PC-3 (cell line): Measurements from ENCODE around the gene PPP1R13B. TPM values are rescaled to one million over a fixed set of nuclear protein-coding genes. Genes with fewer than 3 reads are reported as not detected.

Source experiments
- ATAC-seq: fragments of 200-7000 bp; cut with Tn5 transposase; 2 replicates; pipeline ENCODE4 v1.9.1; 2020; ENCODE audit warnings: mild to moderate bottlenecking, moderate library complexity
- BruUV-seq: library from RNA; stranded (reverse); fragments of 400-500 nt; replicated peaks from 2 replicates; lab custom pipeline; 2021; lab: Mats Ljungman, UMichigan
- CTCF ChIA-PET: fragments of 300-600 bp; sonication (Branson Sonifier 250); formaldehyde crosslinking; loops from one replicate; lab custom pipeline; 2022; ENCODE audit warnings: antibody characterized with exemption; lab: Charles Lee
- POLR2A ChIA-PET: fragments of 300-600 bp; sonication (Branson Sonifier 250); formaldehyde crosslinking; loops from one replicate; lab custom pipeline; 2022; ENCODE audit warnings: antibody characterized with exemption; ENCODE audit not compliant: unreplicated experiment; lab: Charles Lee
- DNase-seq: peaks from one replicate; pipeline ENCODE4 v3.0.0-alpha.2; 2015
- H2AFZ ChIP-seq: fragments of 300-600 bp; sonication (generic); 2 replicates; pipeline ENCODE4 v1.6.0; 2016; ENCODE audit warnings: antibody characterized with exemption, low read length
- H3F3A ChIP-seq: fragments of 300-600 bp; sonication (generic); one replicate; pipeline ENCODE4 v1.6.0; 2017; ENCODE audit warnings: antibody characterized with exemption, low read length, control low read depth, mild to moderate bottlenecking; ENCODE audit not compliant: unreplicated experiment
- H3K27ac ChIP-seq: fragments of 300-600 bp; sonication (generic); 2 replicates; pipeline ENCODE4 v1.5.1; 2016; ENCODE audit warnings: mild to moderate bottlenecking, low read length
- H3K27me3 ChIP-seq: fragments of 300-600 bp; sonication (generic); 2 replicates; pipeline ENCODE4 v1.6.1; 2016; ENCODE audit warnings: low read length, mixed read lengths
- H3K36me3 ChIP-seq: fragments of 300-600 bp; sonication (generic); 2 replicates; pipeline ENCODE4 v1.6.1; 2016; ENCODE audit warnings: low read depth, mixed run types, low read length, mixed read lengths
- H3K4me1 ChIP-seq: fragments of 300-600 bp; sonication (generic); 2 replicates; pipeline ENCODE4 v1.5.1; 2016; ENCODE audit warnings: low read length; ENCODE audit not compliant: insufficient read depth
- H3K4me2 ChIP-seq: fragments of 300-600 bp; sonication (generic); 2 replicates; pipeline ENCODE4 v1.6.0; 2016; ENCODE audit warnings: low read length
- H3K4me3 ChIP-seq: fragments of 300-600 bp; sonication (generic); 2 replicates; pipeline ENCODE4 v1.5.1; 2016; ENCODE audit warnings: mild to moderate bottlenecking, low read length, mixed read lengths
- H3K79me2 ChIP-seq: fragments of 300-600 bp; sonication (generic); 2 replicates; pipeline ENCODE4 v1.6.1; 2017; ENCODE audit warnings: low read length, mixed read lengths
- H3K9ac ChIP-seq: fragments of 300-600 bp; sonication (generic); 2 replicates; pipeline ENCODE4 v1.6.0; 2016; ENCODE audit warnings: mild to moderate bottlenecking, low read length
- H3K9me2 ChIP-seq: fragments of 300-600 bp; sonication (generic); replicated peaks from 2 replicates; pipeline ENCODE4 v1.6.1; 2016; ENCODE audit warnings: mixed run types, low read length, mixed read lengths
- H3K9me3 ChIP-seq: fragments of 300-600 bp; sonication (generic); 2 replicates; pipeline ENCODE4 v1.6.1; 2016; ENCODE audit warnings: low read length, mixed read lengths
- H4K20me1 ChIP-seq: fragments of 300-600 bp; sonication (generic); 2 replicates; pipeline ENCODE4 v1.6.1; 2016; ENCODE audit warnings: low read length, mixed read lengths
- CTCF ChIP-seq: fragments of 300-600 bp; sonication (generic); conservative IDR thresholded peaks from 2 replicates; pipeline ENCODE4 v1.5.1; 2017; ENCODE audit warnings: antibody characterized with exemption, low read depth, mild to moderate bottlenecking, low read length
- EZH2 ChIP-seq: fragments of 300-600 bp; sonication (generic); IDR thresholded peaks from one replicate; pipeline ENCODE4 v1.6.1; 2017; ENCODE audit warnings: antibody characterized with exemption, mild to moderate bottlenecking, low read length; ENCODE audit not compliant: unreplicated experiment
- EZH2phosphoT487 ChIP-seq: fragments of 300-600 bp; sonication (generic); IDR thresholded peaks from 2 replicates; pipeline ENCODE4 v1.6.1; 2018; ENCODE audit warnings: mild to moderate bottlenecking, antibody characterized with exemption, low read length, borderline replicate concordance
- intact Hi-C: fragments of 100-400 bp; cut with micrococcal nuclease; formaldehyde crosslinking; loops from 2 replicates; pipeline ENCODE4 v1.9.0; 2023
- total RNA-seq: library from RNA; depleted of rRNA; stranded (reverse); fragments of >200 nt; gene quantifications from 2 replicates; pipeline ENCODE4 v1.2.3, GENCODE V29; 2014

Gene PPP1R13B
- total RNA-seq, 1 experiment from 2014 or later = 13.0 TPM

- ATAC-seq (no peak), DNase-seq (no peak)
- Histone ChIP-seq H3K4me2 (no peak overlapping the region), H2AFZ (no peak overlapping the region), H3K9ac (no peak overlapping the region), H3K9me3 (no peaks in the 10 kb centered on the region), H4K20me1 (0 out of 2 replicates have a peak, but pooled peaks cover 4% of the 10 kb centered on the region), H3K27ac (no peak overlapping the region), H3K79me2 (peaks cover 75% of the 10 kb centered on the region), H3F3A (no peaks in the 10 kb centered on the region), H3K36me3 (no peaks in the 10 kb centered on the region), H3K9me2 (no peaks in the 10 kb centered on the region), H3K4me3 (no peak overlapping the region), H3K27me3 (no peaks in the 10 kb centered on the region), H3K4me1 (0 out of 2 replicates have a peak, but pooled peaks cover 3% of the 10 kb centered on the region)
- CTCF ChIA-PET = no interaction called here
- intact Hi-C loops = no loop called here
- POLR2A ChIA-PET = no interaction called here
- no peak for TF ChIP-seq CTCF
- no peak for TF ChIP-seq EZH2
- no peak for TF ChIP-seq EZH2phosphoT487
- no TSS peak for BruUV-seq
Measured at GRCh38 chr14:103818422-103818821, 29.0 kb downstream of the PPP1R13B start.

- H3K4me3 ChIP-seq = no peak overlapping the region
- no TSS peak for BruUV-seq
- ChIA-PET CTCF (no interaction called here), POLR2A (no interaction called here)
- H3K9me3 ChIP-seq = no peaks in the 10 kb centered on the region
- no peaks in the 10 kb centered on the region for H3F3A ChIP-seq
- 0 out of 2 replicates have a peak, but pooled peaks cover 4% of the 10 kb centered on the region for H4K20me1 ChIP-seq
- ATAC-seq (no peak), DNase-seq (no peak)
- H3K9me2 ChIP-seq = no peaks in the 10 kb centered on the region
- H3K4me2 ChIP-seq = no peak overlapping the region
- no peak overlapping the region for H3K9ac ChIP-seq
- intact Hi-C loops = no loop called here
- H3K36me3 ChIP-seq = no peaks in the 10 kb centered on the region
- no peak overlapping the region for H2AFZ ChIP-seq
- 0 out of 2 replicates have a peak, but pooled peaks cover 3% of the 10 kb centered on the region for H3K4me1 ChIP-seq
- no peak for TF ChIP-seq EZH2
- no peak for TF ChIP-seq CTCF
- TF ChIP-seq EZH2phosphoT487 = no peak
- peaks cover 74% of the 10 kb centered on the region for H3K79me2 ChIP-seq
- no peaks in the 10 kb centered on the region for H3K27me3 ChIP-seq
- no peak overlapping the region for H3K27ac ChIP-seq
Measured at GRCh38 chr14:103817595-103817994, 29.8 kb downstream of the PPP1R13B start.

GRCh38 chr14:103816991-103817390 is 30.4 kb downstream of the PPP1R13B start:
- no peak for DNase-seq
- H3K4me3 ChIP-seq = no peak overlapping the region
- intact Hi-C loops = no loop called here
- POLR2A ChIA-PET = interaction anchor here (0.5 kb wide), 1 partner anchor 659 kb away, joined by 5 read pairs; no protein-coding TSS in a partner anchor
- no peaks in the 10 kb centered on the region for H3F3A ChIP-seq
- peaks cover 73% of the 10 kb centered on the region for H3K79me2 ChIP-seq
- no peak overlapping the region for H3K27ac ChIP-seq
- no peaks in the 10 kb centered on the region for H3K9me3 ChIP-seq
- H3K4me1 ChIP-seq = 0 out of 2 replicates have a peak, but pooled peaks cover 3% of the 10 kb centered on the region
- TF ChIP-seq EZH2 = no peak
- TF ChIP-seq CTCF = no peak
- TF ChIP-seq EZH2phosphoT487 = no peak
- H3K27me3 ChIP-seq = no peaks in the 10 kb centered on the region
- BruUV-seq = no TSS peak
- H3K36me3 ChIP-seq = no peaks in the 10 kb centered on the region
- CTCF ChIA-PET = no interaction called here
- H3K4me2 ChIP-seq = no peak overlapping the region
- H4K20me1 ChIP-seq = 0 out of 2 replicates have a peak, but pooled peaks cover 4% of the 10 kb centered on the region
- ATAC-seq = no peak
- H3K9ac ChIP-seq = no peak overlapping the region
- no peak overlapping the region for H2AFZ ChIP-seq
- H3K9me2 ChIP-seq = no peaks in the 10 kb centered on the region
